Activated CD4-positive, alpha-beta T cell treated with anti-CD3 and anti-CD28 coated beads, Interleukin-2, amount 50 U/mL, for 4 hours (primary cell): ENCODE data around the gene NCK1.
"Not testable (repeated sequence)": the region's sequence is repeated elsewhere in the genome, so short reads cannot be mapped to it uniquely, and the experiment has no call there.

ENCODE experiments used
- DNase-seq, 2 experiments: peaks; one replicate each; pipeline ENCODE4 v3.0.0-alpha.2; 2020

The NCK1 gene

GRCh38 chr3:136869282-136869681, 7.3 kb downstream of the NCK1 start:
- DNase-seq: no peak

- DNase-seq: not testable (repeated sequence)
Measured at GRCh38 chr3:136872258-136872657, 10.2 kb downstream of the NCK1 start.

GRCh38 chr3:136879510-136879909, 17.5 kb downstream of the NCK1 start:
- DNase-seq: not testable (repeated sequence)

GRCh38 chr3:136882571-136882970, 20.6 kb downstream of the NCK1 start:
- DNase-seq: no peak

DNA sequence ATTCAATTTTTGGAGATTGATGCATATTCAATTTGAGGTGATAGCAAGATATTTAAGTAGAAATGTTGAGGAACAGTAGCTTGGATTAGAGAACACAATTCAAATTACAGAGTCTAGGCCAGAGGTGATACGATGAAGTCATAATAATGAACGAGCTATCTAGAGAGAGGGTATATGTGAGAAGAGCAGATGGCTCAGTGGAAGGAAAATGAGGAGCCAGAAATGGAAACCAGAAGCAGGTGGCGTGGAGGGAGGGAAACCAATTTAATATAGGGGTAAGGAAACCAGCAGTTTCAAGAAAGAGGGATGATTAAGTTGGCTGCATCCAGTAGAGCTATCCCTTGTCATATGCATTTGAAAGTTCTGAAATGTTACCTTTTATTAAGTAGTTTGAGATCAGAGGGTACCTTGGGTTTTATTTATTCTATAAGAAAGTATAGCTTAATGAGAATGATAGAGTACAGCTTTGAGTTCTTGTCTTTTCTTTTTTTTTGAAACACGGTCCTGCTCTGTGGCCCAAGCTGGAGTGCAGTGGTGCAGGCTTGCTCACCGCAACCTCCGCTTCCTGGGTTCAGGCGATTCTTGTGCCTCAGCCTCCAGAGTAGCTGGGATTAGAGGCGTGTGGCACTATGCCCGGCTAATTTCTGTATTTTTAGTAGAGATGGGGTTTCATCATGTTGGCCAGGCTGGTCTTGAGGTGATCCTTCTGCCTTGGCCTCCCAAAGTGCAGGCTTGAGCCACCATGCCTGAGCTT, 22.1 kb downstream of the NCK1 start:
- no peak for DNase-seq

DNA sequence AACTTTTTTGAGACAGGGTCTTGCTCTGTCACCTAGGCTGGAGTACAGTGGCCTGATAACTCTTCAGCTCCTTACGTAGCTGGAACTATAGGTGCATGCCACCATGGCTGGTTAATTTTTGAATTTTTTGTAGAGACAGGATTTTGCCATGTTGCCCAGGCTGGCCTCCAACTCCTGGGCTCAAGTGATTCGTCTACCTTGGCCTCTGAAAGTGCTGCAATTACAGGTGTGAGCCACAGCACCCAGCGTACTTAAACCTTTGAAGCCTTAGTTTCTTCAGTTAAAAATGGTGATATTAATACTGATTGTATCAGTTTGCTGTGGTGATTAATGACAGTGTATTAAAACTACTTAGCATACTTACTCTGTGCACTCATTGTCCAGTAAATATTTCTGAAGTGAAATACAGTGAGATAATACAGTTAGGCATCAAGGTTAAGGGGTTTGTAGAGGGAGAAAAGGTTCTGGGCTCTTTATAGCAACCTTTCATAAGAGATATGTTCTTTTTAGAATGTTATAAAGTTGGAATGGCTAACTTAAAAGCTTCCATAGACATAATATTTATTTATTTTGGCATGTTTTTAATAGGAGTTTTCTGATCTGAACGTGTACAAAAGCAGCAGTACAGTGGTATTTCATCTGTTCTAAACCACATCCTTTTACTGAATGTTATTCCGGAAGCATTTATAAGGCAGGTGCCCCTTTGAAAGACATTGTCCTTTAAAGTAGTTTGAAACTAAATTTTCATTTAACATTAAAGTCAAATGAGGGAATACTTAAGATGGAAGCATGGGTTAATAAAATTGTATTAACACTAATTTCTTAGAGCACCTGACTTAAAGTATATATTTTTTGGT, 23.6 kb downstream of the NCK1 start:
- no peak for DNase-seq

- DNase-seq: no peak
Measured at GRCh38 chr3:136889947-136890346, 27.9 kb downstream of the NCK1 start.

DNA sequence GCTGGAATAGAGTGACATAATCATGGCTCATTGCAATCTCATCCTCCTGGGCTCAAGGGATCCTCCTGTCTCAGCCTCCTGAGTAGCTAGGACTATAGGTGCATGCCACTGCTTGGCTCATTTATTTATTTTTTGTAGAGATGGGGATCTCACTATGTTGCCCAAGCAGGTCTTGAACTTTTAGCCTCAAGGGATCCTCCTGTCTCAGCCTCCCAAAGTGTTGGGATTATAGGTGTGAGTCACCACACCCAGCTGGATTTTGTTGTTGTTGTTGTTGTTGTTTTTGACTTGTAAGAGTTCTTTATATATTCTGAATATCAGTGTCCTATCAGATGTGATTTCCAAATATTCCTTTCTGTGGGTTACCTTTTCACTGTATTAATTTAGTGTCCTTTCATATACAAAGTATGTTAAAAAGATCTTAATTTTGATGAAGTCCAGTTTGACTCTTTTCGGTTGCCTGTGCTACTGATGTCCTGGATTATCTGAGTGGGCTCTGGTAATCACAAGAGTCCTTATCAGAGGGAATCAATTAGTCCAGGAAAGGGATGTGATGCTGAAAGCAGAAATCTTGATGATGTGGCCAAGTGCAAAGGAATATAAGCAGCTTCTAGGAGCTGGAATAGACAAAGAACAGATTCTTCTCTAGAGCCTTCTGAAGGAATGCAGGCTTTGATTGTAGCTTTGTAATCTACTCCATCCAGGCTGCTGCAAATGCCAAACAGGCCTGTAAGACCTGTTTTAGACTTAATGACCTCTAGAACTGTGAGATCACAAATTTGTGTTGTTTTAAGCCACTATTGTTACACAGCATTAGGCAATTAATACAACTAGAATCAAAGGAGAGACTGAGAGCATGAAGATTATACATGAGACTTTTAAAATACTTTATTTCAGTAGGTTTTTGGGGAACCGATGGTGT, 30.2 kb downstream of the NCK1 start:
- DNase-seq: no peak

DNA sequence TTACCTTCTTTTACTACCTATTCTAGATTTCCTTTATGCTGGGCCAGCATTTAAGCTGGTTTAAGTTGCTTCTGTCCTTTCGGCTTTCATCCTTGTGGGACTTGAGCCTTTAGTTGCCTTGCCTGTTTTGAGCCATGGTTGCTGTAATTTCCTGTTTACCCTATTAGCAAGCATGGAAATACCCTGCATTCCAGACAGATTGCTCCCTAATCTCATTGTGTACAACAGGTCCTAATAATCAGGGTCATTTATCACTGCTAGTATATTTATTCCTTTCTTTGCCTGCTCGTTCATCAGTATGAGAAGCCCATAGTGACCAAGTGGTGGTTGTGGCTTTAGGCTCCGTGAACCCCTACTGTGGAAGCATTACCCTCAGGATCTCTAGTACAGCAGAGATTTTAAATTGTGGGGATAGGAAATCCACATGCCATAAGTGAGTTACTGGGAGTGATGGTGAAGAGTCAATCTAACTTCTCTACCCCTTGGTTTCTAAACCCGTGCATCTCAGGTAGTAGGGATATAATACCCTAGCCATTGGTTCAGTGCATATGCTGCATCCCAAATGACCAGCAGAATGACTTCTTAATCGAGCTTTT, 31.9 kb downstream of the NCK1 start:
- DNase-seq: no peak

DNA sequence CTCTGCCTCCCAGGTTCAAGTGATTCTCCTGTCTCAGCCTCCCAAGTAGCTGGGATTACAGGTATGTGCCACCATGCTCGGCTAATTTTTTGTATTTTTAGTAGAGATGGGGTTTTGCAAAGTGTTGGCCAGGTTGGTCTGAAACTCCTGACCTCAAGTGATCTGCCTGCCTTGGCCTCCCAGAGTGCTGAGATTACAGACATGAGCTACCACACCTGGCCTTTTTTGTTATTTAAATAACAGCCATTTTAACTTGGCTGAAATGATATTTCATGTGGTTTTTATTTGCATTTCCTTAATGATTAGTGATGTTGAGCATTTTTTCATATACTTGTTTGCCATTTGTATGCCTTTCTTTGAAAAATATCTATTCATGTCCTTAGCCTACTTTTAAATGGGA, 35.2 kb downstream of the NCK1 start:
- DNase-seq: not testable (repeated sequence)

DNA sequence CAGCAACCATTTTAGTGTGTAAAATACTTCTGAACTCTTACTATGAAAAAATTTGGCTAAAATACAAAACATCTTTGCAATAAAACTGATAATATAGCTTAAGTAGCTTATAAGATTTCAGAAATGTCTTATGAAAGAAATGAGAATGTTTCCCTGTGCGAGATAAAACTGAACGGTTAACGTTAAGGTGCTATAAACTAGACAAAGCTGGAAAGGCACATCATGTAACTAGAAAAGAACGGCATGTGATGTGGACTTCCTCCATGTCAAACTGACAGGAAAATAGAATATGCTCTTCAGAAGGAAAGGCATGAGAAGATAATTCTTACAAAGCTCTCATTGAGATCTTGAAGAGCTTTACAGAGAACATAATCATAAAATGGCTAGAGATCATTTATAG, 36.5 kb downstream of the NCK1 start:
- DNase-seq: no peak

DNA sequence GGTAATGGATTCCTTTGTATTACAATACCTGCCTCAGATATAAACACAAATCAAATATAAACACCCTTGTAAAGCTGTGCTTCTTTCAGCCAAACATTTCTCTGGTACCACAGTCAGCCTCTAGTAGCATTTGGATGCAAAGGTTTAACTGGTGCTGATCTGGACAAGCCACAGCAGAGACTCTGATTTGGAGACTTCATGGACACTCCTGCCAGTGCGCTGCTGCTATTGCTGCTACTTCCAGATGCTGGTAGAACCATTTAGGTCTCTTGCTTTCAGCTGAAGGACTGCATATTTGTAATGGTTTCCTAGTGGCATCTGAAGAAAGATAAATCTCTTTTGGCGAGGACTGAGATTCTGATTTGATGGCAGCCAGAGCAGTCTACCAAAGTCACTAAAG, 36.9 kb downstream of the NCK1 start:
- DNase-seq: no peak

- no peak for DNase-seq
Measured at GRCh38 chr3:136899622-136900158, 37.7 kb downstream of the NCK1 start.

DNA sequence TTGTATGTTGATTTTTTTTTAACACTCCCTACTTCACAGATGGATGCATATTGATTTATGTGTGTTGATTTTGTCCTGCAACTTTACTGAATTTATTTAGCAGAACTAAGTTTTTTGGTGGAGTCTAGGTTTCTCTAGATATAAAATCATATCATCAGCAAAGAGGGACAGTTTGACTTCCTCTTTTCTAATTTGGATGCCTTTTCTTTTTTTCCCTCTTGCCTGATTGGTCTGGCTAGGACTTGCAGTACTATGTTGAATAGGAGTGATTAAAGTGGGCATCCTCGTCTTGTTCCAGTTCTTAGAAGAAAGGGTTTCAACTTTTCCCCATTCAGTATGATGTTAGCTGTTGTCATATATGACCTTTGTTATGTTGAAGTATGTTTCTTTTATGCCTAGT, 38.7 kb downstream of the NCK1 start:
- DNase-seq: not testable (repeated sequence)

GRCh38 chr3:136901391-136901790, 39.4 kb downstream of the NCK1 start:
- DNase-seq: no peak

DNA sequence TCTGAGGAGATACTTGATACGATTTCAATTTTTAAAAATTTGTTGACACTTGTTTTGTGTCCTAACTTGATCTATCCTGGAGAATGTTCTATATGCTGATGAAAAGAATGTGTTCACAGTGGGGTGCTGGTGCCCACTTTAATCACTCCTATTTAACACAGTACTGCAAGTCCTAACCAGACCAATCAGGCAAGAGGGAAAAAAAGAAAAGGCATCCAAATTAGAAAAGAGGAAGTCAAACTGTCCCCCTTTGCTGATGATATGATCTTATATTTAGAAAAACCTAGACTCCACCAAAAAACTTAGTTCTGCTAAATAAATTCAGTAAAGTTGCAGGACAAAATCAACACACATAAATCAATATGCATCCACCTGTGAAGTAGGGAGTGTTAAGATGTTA, 40.5 kb downstream of the NCK1 start:
- DNase-seq: not testable (repeated sequence)

DNA sequence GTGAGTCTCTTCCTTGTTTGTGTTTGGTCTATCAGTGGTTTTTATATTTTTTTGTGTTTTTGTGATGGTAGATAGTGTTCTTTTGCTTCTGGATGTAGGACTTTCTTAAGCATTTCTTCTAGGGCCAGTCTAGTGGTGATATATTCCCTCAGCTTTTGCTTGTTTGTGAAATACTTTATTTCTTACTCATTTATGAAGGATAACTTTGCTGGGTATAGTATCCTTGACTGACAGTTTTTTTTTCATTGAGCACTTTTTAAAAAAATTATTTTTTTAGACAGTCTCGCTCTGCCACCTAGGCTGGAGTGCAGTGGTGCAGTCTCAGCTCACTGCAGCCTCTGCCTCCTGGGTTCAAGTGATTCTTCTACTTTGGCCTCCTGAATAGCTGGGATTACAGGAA, 41.9 kb downstream of the NCK1 start:
- DNase-seq: no peak

- no peak for DNase-seq
Measured at GRCh38 chr3:136904746-136905145, 42.7 kb downstream of the NCK1 start.

GRCh38 chr3:136905549-136905948, 43.5 kb downstream of the NCK1 start:
- no peak for DNase-seq

DNA sequence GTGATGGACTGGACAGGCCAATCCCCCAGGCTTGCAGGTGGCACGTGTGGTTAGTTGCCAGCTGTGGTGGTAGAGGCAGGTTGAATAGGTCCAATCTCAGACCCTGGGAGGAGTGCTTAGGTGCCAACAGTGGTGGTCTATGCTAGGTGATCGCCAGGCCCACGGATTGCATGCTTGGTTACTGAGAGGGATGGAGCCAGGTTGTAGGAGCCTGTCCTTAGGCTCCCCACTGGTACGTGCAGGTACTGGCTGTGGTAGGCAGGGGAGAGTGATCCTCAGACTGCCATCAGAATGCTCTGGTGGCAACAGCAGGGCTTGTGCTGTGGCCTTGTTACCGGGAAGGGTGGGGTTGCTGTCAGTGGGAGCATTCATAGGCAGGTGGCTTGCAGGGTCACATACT, 44.7 kb downstream of the NCK1 start:
- DNase-seq: no peak

GRCh38 chr3:136908297-136908696, 46.3 kb downstream of the NCK1 start:
- DNase-seq: no peak

GRCh38 chr3:136909187-136909586, 47.2 kb downstream of the NCK1 start:
- DNase-seq: no peak
